CD1c-positive myeloid dendritic cell (primary cell): ENCODE data around the gene CNTN2.

Source experiments
- DNase-seq: peaks from one replicate; pipeline ENCODE4 v3.0.0-alpha.2; 2016; ENCODE audit errors: extremely low spot score

Gene CNTN2

GRCh38 chr1:205042911-205043806 lies at the start of gene CNTN2:
CNTN2 (plus strand) TSS chr1:205043212; CDS start chr1:205053186, 9,974 bp downstream.
- no peak for DNase-seq

- DNase-seq = no peak
These were observed 48.7 kb upstream of the CNTN2 start for GRCh38 chr1:204994086-204994862.

GRCh38 chr1:204996981-204997380 lies 46.0 kb upstream of the CNTN2 start:
- no peak for DNase-seq

GRCh38 chr1:204997591-204998355 lies 45.2 kb upstream of the CNTN2 start:
- DNase-seq = no peak

- no peak for DNase-seq
These were observed 41.9 kb upstream of the CNTN2 start for GRCh38 chr1:205001162-205001561.

- DNase-seq = no peak
These were observed 40.3 kb upstream of the CNTN2 start for GRCh38 chr1:205002705-205003104.

- no peak for DNase-seq
These were observed 39.5 kb upstream of the CNTN2 start for GRCh38 chr1:205003358-205004131.

- no peak for DNase-seq
These were observed 38.7 kb upstream of the CNTN2 start for GRCh38 chr1:205004351-205004750.

- no peak for DNase-seq
These were observed 34.1 kb upstream of the CNTN2 start for GRCh38 chr1:205008896-205009295.

GRCh38 chr1:205009670-205010069 lies 33.3 kb upstream of the CNTN2 start:
- DNase-seq = no peak

GRCh38 chr1:205012391-205013140 lies 30.4 kb upstream of the CNTN2 start:
- no peak for DNase-seq

- DNase-seq = no peak
These were observed 29.2 kb upstream of the CNTN2 start for GRCh38 chr1:205013683-205014367.

GRCh38 chr1:205014783-205015182 lies 28.2 kb upstream of the CNTN2 start:
- no peak for DNase-seq

GRCh38 chr1:205015241-205015640 lies 27.8 kb upstream of the CNTN2 start:
- DNase-seq = no peak

GRCh38 chr1:205016075-205016474 lies 26.9 kb upstream of the CNTN2 start:
- DNase-seq = no peak

GRCh38 chr1:205016584-205016983 lies 26.4 kb upstream of the CNTN2 start:
- DNase-seq = no peak

GRCh38 chr1:205017001-205017400 lies 26.0 kb upstream of the CNTN2 start:
- no peak for DNase-seq

- no peak for DNase-seq
These were observed 25.2 kb upstream of the CNTN2 start for GRCh38 chr1:205017766-205018165.

GRCh38 chr1:205018381-205018780 lies 24.6 kb upstream of the CNTN2 start:
- DNase-seq = no peak

GRCh38 chr1:205020466-205020865 lies 22.5 kb upstream of the CNTN2 start:
- DNase-seq = no peak
